HEK293 (cell line): ENCODE data around the gene BBIP1.

Source experiments
- CTCF ChIA-PET: fragments of 350-600 bp; formaldehyde crosslinking; extraction: SDS; loops from one replicate; lab custom pipeline; 2021; ENCODE audit warnings: antibody characterized with exemption; lab: Yijun Ruan, JAX
- POLR2A ChIA-PET: fragments of 300-600 bp; formaldehyde crosslinking; extraction: SDS; loops from one replicate; lab custom pipeline; 2020; ENCODE audit warnings: antibody characterized with exemption, inconsistent platforms; lab: Yijun Ruan, JAX
- H3K27ac ChIP-seq: fragments of 200-500 bp; sonication (Bioruptor generic); 2 replicates; pipeline ENCODE4 v1.5.1; 2014; ENCODE audit warnings: low read depth, low read length, control low read depth, inconsistent platforms; ENCODE audit errors: extremely low read depth
- H3K36me3 ChIP-seq, 2 experiments: fragments of 200-500 bp in 1 of 2; sonication (Bioruptor generic) in 1 of 2; 1 replicate in 1 of 2; 2 replicates in 1 of 2; pipeline ENCODE4 v1.5.1; 2014 to 2017; ENCODE audit warnings: inconsistent platforms in 2 of 2, low read length in 2 of 2; ENCODE audit not compliant: control insufficient read depth in 2 of 2, insufficient read depth in 1 of 2
- H3K4me1 ChIP-seq: fragments of 200-500 bp; sonication (Bioruptor generic); 2 replicates; pipeline ENCODE4 v1.5.1; 2014; ENCODE audit warnings: mild to moderate bottlenecking, low read length, inconsistent platforms; ENCODE audit not compliant: control insufficient read depth, insufficient read depth
- H3K4me3 ChIP-seq: 2 replicates; pipeline ENCODE4 v1.5.1; 2011; ENCODE audit warnings: low read depth, mild to moderate bottlenecking, control low read depth, low read length, moderate library complexity
- H3K9me3 ChIP-seq: fragments of 200-500 bp; sonication (Bioruptor generic); 2 replicates; pipeline ENCODE4 v1.5.1; 2014; ENCODE audit warnings: low read depth, low read length, inconsistent platforms; ENCODE audit not compliant: control insufficient read depth, insufficient read depth
- EGR2 ChIP-seq: fragments of 450-650 bp; formaldehyde crosslinking; IDR thresholded peaks from 2 replicates; pipeline ENCODE4 v1.5.1; 2016; ENCODE audit warnings: low read depth, missing biosample characterization, missing genetic modification characterization
- GLI2 ChIP-seq: fragments of 450-650 bp; formaldehyde crosslinking; IDR thresholded peaks from 2 replicates; pipeline ENCODE4; 2017; ENCODE audit warnings: missing biosample characterization, missing genetic modification characterization, low read depth, borderline replicate concordance
- HOXA7 ChIP-seq: sonication (generic); formaldehyde crosslinking; IDR thresholded peaks from 2 replicates; pipeline ENCODE4 v1.8.1; 2022; ENCODE audit warnings: missing genetic modification reagents, borderline replicate concordance
- KLF8 ChIP-seq: fragments of 450-650 bp; formaldehyde crosslinking; IDR thresholded peaks from 2 replicates; pipeline ENCODE4 v1.5.1; 2016; ENCODE audit warnings: missing biosample characterization, missing genetic modification characterization
- PRDM1 ChIP-seq: fragments of 450-650 bp; formaldehyde crosslinking; IDR thresholded peaks from 2 replicates; pipeline ENCODE4; 2016; ENCODE audit warnings: missing biosample characterization, missing genetic modification characterization
- ZBTB17 ChIP-seq: fragments of 450-650 bp; formaldehyde crosslinking; IDR thresholded peaks from 2 replicates; pipeline ENCODE4 v1.5.1; 2016; ENCODE audit warnings: missing biosample characterization, missing genetic modification characterization
- ZBTB20 ChIP-seq: fragments of 450-650 bp; formaldehyde crosslinking; IDR thresholded peaks from 2 replicates; pipeline ENCODE4 v1.5.1; 2016; ENCODE audit warnings: missing biosample characterization, missing genetic modification characterization
- ZBTB8A ChIP-seq: fragments of 450-650 bp; formaldehyde crosslinking; IDR thresholded peaks from 2 replicates; pipeline ENCODE4 v1.5.1; 2016; ENCODE audit warnings: missing biosample characterization, missing genetic modification characterization
- ZEB2 ChIP-seq: fragments of 450-650 bp; formaldehyde crosslinking; IDR thresholded peaks from 2 replicates; pipeline ENCODE4 v1.5.1; 2016; ENCODE audit warnings: missing biosample characterization, missing genetic modification characterization
- ZNF133 ChIP-seq: fragments of 450-650 bp; formaldehyde crosslinking; IDR thresholded peaks from 2 replicates; pipeline ENCODE4 v1.5.1; 2016; ENCODE audit warnings: missing biosample characterization, missing genetic modification characterization
- ZNF174 ChIP-seq: fragments of 450-650 bp; formaldehyde crosslinking; IDR thresholded peaks from 2 replicates; pipeline ENCODE4 v1.5.0; 2017; ENCODE audit warnings: missing biosample characterization, mild to moderate bottlenecking, missing genetic modification characterization
- ZNF274 ChIP-seq, 2 experiments: fragments of 200-500 bp in 1 of 2; fragments of 450-650 bp in 1 of 2; sonication (Bioruptor generic) in 1 of 2; formaldehyde crosslinking in 1 of 2; IDR thresholded peaks; 2 replicates each; pipeline versions ENCODE4 v1.5.1 to v1.6.1; 2014 to 2016; ENCODE audit warnings: borderline replicate concordance in 1 of 2, inconsistent platforms in 1 of 2, low read length in 1 of 2, missing biosample characterization in 1 of 2, missing genetic modification characterization in 1 of 2
- ZNF335 ChIP-seq: fragments of 450-650 bp; formaldehyde crosslinking; conservative IDR thresholded peaks from 2 replicates; pipeline ENCODE4 v1.5.1; 2016; ENCODE audit warnings: missing biosample characterization, missing genetic modification characterization
- ZNF433 ChIP-seq: fragments of 450-650 bp; formaldehyde crosslinking; IDR thresholded peaks from 2 replicates; pipeline ENCODE4 v1.5.1; 2016; ENCODE audit warnings: missing biosample characterization, missing genetic modification characterization, low read depth
- ZNF571 ChIP-seq: fragments of 450-650 bp; formaldehyde crosslinking; IDR thresholded peaks from 2 replicates; pipeline ENCODE4 v1.5.0; 2017; ENCODE audit warnings: missing biosample characterization, missing genetic modification characterization
- ZNF585B ChIP-seq: fragments of 450-650 bp; formaldehyde crosslinking; IDR thresholded peaks from 2 replicates; pipeline ENCODE4 v1.5.1; 2016; ENCODE audit warnings: missing biosample characterization, missing genetic modification characterization
- ZNF76 ChIP-seq: fragments of 450-650 bp; formaldehyde crosslinking; IDR thresholded peaks from 2 replicates; pipeline ENCODE4; 2016; ENCODE audit warnings: low read depth, missing biosample characterization, missing genetic modification characterization, borderline replicate concordance
- ZNF785 ChIP-seq: fragments of 450-650 bp; formaldehyde crosslinking; IDR thresholded peaks from 2 replicates; pipeline ENCODE4 v1.5.1; 2016; ENCODE audit warnings: missing biosample characterization, missing genetic modification characterization
- ZNF791 ChIP-seq: fragments of 450-650 bp; formaldehyde crosslinking; IDR thresholded peaks from 2 replicates; pipeline ENCODE4 v1.5.1; 2016; ENCODE audit warnings: missing biosample characterization, missing genetic modification characterization
- TF ChIP-seq, protein P1 (sequence below): IDR thresholded peaks from 2 replicates; pipeline ENCODE4 v1.6.1; 2011; ENCODE audit warnings: mild to moderate bottlenecking, low read depth, low read length, borderline replicate concordance
- TF ChIP-seq, protein P2 (sequence below): fragments of 450-650 bp; formaldehyde crosslinking; IDR thresholded peaks from 2 replicates; pipeline ENCODE4 v1.5.1; 2016; ENCODE audit warnings: missing biosample characterization, missing genetic modification characterization
- TF ChIP-seq, protein P3 (sequence below): fragments of 450-650 bp; formaldehyde crosslinking; IDR thresholded peaks from 2 replicates; pipeline ENCODE4 v1.5.1; 2016; ENCODE audit warnings: missing biosample characterization, missing genetic modification characterization
- TF ChIP-seq, protein P4 (sequence below): fragments of 450-650 bp; formaldehyde crosslinking; IDR thresholded peaks from 2 replicates; pipeline ENCODE4 v1.5.1; 2016; ENCODE audit warnings: missing biosample characterization, missing genetic modification characterization
- TF ChIP-seq, protein P5 (sequence below): fragments of 450-650 bp; formaldehyde crosslinking; IDR thresholded peaks from 2 replicates; pipeline ENCODE4 v1.5.1; 2016; ENCODE audit warnings: missing biosample characterization, missing genetic modification characterization

BBIP1 gene

DNA sequence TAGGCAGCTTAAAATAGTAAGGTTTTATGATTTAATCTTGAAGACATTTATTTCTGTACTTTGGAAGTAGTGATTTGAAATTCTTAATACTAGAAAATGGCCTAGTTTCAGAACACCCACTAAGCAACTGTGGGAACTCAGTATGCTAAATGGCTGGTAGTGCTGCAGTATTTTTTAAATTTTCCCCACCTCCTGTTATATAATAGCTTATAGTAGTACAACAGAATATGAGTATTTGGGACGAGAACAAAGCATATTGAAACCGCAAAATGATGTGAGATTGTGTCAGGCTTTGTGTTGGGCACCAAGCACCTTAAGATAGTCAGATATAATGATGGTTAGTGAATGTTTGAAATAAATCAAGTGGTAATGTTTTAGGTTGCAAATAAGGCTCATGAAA is 8.5 kb upstream of the BBIP1 start (continued):
- no peak for TF ChIP-seq ZNF274 (IDR thresholded peaks at IDR 0.05; ENCODE audit: low read length)
- TF ChIP-seq ZNF274 (tag by site-specific recombination; IDR thresholded peaks at IDR 0.05; ENCODE audit: borderline replicate concordance): no peak
- no peak for TF ChIP-seq ZNF791 (tag by site-specific recombination)

DNA sequence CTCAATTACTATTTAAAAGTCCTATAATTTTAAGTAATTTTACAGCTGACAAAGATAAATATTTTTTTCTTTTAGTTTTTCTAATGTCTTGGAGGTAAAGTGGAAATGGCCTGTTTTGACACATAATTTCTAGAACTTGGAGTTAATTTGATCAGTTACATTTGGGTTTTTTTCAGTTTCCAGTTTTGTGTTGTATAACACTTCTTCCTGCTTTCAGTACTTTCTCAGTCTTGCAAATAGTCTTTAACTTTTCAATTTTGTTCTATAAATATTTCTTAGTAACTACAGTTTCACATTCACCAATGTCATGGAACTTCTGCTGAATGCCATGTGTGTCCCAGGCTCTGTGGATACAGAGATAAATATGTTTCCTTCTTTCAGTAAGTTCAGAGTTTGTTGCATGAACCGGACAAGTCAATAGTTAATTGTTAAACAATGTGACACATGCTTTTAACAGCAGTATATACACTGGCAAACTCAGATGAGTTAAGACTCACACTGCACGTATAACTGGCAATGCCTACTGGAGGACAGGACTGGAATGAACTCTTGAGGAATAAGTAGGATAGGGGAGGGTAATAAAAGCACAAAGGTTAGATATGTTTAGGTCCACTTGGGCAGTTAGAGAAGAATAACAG is 5.0 kb upstream of the BBIP1 start:
- H3K27ac ChIP-seq: no peak overlapping the region
- H3K4me1 ChIP-seq: peaks cover 17% of the 10 kb centered on the region
- H3K4me3 ChIP-seq: no peak overlapping the region
- H3K36me3 ChIP-seq: no peaks in the 10 kb centered on the region
- ChIA-PET CTCF (no interaction called here), POLR2A (no interaction called here)
- TF ChIP-seq, protein P1, sequence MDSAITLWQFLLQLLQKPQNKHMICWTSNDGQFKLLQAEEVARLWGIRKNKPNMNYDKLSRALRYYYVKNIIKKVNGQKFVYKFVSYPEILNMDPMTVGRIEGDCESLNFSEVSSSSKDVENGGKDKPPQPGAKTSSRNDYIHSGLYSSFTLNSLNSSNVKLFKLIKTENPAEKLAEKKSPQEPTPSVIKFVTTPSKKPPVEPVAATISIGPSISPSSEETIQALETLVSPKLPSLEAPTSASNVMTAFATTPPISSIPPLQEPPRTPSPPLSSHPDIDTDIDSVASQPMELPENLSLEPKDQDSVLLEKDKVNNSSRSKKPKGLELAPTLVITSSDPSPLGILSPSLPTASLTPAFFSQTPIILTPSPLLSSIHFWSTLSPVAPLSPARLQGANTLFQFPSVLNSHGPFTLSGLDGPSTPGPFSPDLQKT: no peak
- TF ChIP-seq ZNF174: no peak
- no peak for TF ChIP-seq ZNF133 (tag by site-specific recombination)
- TF ChIP-seq GLI2: no peak
- TF ChIP-seq ZNF433 (tag by site-specific recombination): no peak
- TF ChIP-seq HOXA7: no peak
- TF ChIP-seq, protein P2, sequence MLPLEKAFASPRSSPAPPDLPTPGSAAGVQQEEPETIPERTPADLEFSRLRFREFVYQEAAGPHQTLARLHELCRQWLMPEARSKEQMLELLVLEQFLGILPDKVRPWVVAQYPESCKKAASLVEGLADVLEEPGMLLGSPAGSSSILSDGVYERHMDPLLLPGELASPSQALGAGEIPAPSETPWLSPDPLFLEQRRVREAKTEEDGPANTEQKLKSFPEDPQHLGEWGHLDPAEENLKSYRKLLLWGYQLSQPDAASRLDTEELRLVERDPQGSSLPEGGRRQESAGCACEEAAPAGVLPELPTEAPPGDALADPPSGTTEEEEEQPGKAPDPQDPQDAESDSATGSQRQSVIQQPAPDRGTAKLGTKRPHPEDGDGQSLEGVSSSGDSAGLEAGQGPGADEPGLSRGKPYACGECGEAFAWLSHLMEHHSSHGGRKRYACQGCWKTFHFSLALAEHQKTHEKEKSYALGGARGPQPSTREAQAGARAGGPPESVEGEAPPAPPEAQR (tag by site-specific recombination): no peak
- TF ChIP-seq ZNF785 (tag by site-specific recombination): no peak
- no peaks in the 10 kb centered on the region for H3K9me3 ChIP-seq

DNA sequence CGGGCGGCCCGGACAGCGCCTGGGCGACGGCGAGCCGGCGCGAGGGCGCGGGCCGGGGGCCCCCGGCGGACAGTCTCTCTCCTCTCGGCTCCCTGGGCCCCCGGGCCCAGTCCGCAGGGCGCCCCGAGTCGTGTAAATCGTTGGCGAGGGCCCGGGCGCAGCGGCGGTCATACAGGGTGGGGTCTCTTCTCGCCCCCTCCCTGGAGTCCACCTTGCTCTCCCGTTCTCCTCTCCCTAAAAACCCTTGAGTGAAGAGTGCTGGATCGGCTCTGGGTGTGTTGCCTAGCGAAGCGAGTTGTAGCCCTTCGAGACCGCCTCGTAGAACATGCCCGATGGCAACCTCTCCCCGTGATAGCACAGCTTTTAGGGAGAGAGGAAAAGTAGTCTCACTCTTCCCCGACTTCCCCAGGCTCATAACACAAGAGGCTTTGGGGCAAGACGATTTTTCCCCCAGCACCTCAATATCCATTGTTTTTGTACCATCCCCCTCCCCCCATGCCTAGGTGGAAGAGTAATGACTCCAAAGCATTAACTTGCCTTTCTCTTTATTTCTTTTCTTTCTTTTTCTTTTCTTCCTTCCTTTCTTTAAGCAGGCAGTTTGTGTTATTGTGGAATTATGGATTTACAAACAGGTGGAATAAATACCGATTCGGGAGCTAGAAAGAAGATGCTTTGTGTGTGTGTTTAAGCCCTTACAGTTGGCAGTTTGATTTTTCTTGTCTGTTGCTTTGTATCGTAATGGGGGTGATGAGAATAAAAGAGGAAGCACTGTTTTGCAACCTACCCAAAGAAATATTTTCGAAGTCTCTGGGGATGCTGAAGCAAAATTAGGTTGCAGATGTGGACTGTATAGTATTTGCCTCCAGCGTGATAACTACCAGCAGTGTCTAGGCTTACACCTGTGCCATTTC is 1.2 kb upstream of the BBIP1 start:
- peak overlapping the region; percentile 96 for H3K4me3 ChIP-seq
- ChIA-PET POLR2A (interaction anchor here (1.5 kb wide), 1 partner anchor 8 kb away, joined by 11 read pairs; no protein-coding TSS in a partner anchor), CTCF (interaction anchor here (0.9 to 1.0 kb wide), 2 partner anchors 9 to 26 kb away, joined by 3 to 6 read pairs; no protein-coding TSS in a partner anchor)
- peak overlapping the region; percentile 88 for H3K27ac ChIP-seq
- no peaks in the 10 kb centered on the region for H3K36me3 ChIP-seq
- H3K4me1 ChIP-seq: peaks cover 34% of the 10 kb centered on the region
- H3K9me3 ChIP-seq: no peaks in the 10 kb centered on the region
- TF ChIP-seq ZNF571 (no peak), ZNF335 (tag by site-specific recombination) (peak; percentile 54; the same call in 1 of the 2 replicates), PRDM1 (tag by site-specific recombination) (peak; percentile 93), ZBTB8A (tag by site-specific recombination) (peak; percentile 86), ZNF585B (no peak), KLF8 (tag by site-specific recombination) (peak; percentile 42), ZEB2 (tag by site-specific recombination) (peak; percentile 61; the same call in 1 of the 2 replicates), ZNF76 (tag by site-specific recombination) (peak; percentile 39; the same call in 1 of the 2 replicates), ZBTB17 (tag by site-specific recombination) (peak; percentile 99), EGR2 (no peak), ZBTB20 (tag by site-specific recombination) (peak; percentile 88)
- TF ChIP-seq, protein P3, sequence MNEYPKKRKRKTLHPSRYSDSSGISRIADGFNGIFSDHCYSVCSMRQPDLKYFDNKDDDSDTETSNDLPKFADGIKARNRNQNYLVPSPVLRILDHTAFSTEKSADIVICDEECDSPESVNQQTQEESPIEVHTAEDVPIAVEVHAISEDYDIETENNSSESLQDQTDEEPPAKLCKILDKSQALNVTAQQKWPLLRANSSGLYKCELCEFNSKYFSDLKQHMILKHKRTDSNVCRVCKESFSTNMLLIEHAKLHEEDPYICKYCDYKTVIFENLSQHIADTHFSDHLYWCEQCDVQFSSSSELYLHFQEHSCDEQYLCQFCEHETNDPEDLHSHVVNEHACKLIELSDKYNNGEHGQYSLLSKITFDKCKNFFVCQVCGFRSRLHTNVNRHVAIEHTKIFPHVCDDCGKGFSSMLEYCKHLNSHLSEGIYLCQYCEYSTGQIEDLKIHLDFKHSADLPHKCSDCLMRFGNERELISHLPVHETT (tag by site-specific recombination): peak; percentile 9; the same call in 1 of the 2 replicates
- TF ChIP-seq, protein P4, sequence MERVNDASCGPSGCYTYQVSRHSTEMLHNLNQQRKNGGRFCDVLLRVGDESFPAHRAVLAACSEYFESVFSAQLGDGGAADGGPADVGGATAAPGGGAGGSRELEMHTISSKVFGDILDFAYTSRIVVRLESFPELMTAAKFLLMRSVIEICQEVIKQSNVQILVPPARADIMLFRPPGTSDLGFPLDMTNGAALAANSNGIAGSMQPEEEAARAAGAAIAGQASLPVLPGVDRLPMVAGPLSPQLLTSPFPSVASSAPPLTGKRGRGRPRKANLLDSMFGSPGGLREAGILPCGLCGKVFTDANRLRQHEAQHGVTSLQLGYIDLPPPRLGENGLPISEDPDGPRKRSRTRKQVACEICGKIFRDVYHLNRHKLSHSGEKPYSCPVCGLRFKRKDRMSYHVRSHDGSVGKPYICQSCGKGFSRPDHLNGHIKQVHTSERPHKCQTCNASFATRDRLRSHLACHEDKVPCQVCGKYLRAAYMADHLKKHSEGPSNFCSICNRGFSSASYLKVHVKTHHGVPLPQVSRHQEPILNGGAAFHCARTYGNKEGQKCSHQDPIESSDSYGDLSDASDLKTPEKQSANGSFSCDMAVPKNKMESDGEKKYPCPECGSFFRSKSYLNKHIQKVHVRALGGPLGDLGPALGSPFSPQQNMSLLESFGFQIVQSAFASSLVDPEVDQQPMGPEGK (tag by site-specific recombination): peak; percentile 69
- TF ChIP-seq, protein P5, sequence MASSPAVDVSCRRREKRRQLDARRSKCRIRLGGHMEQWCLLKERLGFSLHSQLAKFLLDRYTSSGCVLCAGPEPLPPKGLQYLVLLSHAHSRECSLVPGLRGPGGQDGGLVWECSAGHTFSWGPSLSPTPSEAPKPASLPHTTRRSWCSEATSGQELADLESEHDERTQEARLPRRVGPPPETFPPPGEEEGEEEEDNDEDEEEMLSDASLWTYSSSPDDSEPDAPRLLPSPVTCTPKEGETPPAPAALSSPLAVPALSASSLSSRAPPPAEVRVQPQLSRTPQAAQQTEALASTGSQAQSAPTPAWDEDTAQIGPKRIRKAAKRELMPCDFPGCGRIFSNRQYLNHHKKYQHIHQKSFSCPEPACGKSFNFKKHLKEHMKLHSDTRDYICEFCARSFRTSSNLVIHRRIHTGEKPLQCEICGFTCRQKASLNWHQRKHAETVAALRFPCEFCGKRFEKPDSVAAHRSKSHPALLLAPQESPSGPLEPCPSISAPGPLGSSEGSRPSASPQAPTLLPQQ (tag by site-specific recombination): no peak
